Hepatic stellate cell (primary cell): ENCODE measurements around the gene PIK3CB.
"Not testable (repeated sequence)": the region's sequence is repeated elsewhere in the genome, so short reads cannot be mapped to it uniquely, and the experiment has no call there.

Experiments
- DNase-seq: peaks from one replicate; pipeline ENCODE4 v3.0.0; 2011; ENCODE audit warnings: low spot score

The PIK3CB gene

DNA sequence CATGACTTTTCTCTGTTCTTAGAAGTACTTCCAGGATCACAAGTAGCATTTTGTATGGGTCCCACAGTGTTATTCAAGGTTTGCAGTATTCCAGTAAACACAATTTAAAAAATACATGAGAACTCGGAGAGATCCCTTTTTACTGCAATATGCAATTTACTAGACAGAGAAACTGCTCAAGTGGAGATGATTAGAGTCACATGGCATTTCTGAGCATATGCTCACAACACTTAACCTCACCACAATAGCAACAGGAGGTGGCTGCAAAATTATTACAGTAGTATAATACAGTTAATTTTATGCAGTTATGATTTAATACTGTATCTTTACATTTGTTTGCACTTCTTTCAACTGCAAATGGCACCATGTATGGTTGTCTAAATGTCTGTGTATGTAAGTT is 87.5 kb downstream of the PIK3CB start:
- no peak for DNase-seq

DNA sequence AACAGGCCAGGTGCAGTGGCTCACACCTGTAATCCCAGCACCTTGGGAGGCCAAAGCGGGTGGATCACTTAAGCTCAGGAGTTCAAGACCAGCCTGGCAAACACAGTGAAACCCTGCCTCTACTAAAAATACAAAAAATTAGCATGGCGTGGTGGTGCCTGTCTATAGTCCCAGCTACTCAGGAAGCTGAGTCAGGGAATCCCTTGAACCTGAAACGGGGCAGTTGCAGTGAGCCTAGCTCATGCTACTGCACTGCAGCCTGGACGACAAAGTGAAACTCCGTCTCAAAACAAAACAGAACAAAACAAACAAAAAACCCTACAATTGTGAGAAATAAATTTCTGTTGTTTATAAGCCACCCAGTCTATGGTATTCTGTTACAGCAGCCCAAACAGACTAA is 94.7 kb downstream of the PIK3CB start:
- no peak for DNase-seq

DNA sequence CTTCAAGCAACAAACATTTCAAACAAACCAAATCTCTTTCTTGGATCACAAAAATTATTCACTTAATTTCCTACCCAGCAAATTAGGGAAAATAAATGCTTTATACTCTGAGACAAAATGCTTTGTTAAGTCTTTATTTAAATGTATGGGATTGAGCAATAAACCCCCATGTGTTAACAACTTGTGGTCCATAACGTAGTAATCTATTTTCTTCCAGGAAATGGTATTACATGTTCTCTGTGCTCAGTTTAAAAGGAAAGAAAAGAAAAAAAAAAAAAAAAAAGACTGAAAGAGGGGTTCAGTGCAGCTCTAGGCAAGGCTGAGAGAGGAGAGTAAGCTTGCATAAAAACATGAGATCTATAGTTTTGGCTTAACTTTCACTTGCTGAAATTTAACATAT is 102.3 kb downstream of the PIK3CB start:
- DNase-seq: no peak

DNA sequence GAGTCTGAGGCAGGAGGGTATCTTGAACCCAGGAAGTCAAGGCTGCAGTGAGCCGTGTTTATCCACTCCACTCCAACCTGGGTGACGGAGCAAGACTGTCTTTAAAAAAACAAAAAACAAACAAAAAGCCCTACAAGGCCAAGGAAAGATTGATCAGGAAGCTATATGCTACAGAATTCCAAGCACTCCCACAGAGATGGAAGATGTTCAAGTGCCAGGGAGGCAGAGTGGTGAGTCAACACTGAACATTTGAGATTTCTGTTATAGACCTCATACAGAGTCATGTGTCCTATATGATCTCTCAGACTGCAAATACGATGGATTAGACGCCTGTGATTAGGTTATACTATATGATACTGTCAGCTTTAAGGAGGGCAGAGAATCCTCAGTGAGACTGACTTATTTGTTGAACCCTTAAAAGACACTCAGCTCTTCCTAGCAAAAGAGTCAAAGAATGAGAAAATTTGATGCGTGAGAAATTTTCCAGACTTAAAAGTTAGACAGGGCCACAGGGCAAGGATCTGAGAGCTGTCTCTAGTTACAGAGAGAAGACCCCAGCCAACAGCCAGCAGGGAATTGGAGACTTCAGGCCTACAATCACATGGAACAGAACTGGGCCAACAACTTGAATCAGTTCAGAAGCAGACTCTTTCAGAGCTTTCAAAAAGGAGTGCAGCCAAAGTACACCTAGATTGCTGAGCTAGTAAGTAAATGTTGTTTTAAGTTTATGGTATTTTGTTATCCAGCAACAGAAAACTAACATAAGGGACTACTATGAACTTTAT is 107.6 kb downstream of the PIK3CB start:
- DNase-seq: no peak

DNA sequence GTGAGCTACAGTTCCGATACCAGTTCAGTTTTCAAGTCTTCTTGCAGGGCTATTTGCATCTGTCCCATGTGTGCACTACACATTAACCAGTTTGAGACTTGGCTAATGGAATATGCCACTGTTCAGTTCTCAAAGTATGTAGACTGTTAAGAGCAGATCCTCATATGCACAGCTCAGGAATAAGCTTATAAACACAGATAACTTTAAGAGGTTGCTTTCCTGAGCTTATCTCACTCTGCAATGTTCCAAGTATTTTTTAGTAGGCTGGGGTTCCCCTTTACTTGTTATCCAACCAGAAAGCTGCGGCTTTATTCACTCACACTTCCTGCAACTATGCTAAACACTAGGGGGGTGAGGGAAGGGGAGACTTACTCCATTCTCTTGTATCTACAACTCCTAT is 108.7 kb downstream of the PIK3CB start:
- not testable (repeated sequence) for DNase-seq

DNA sequence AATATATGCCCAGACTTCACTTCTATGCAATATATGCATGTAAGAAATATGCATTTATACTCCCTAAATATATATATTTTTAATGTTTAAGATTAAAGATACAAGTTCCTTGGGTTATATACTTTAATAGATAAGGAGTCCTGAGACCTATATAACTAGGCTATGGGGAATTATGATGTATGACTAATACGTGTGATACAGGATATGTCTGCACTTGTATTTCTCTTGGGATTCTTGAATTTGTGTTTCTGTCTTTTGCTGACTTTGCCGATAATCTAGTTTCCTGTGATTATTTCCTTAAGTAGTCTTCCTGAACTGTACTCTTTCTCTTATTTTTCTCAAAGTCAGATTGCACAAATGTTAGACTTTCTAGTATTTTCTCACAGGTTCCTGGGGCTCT is 109.6 kb downstream of the PIK3CB start:
- DNase-seq: no peak

DNA sequence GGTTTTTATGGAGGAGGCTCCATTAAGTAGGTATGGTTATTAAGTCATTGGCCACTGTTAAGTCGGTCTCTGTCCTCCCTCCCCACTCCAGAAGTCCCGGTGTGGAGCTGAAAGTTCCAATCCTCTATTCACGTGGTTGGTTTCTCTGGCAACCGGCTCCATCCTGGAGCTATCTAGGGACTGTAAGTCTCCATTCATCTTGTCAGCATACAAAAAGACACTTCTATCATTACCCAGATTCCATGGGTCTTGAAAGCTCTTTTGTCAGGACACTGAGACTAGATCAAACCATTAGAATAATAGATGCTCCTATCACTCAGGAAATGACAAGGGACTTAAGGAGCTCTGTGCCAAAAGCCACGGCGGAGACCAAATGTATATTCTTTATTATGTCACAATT is 110.3 kb downstream of the PIK3CB start:
- DNase-seq: no peak

DNA sequence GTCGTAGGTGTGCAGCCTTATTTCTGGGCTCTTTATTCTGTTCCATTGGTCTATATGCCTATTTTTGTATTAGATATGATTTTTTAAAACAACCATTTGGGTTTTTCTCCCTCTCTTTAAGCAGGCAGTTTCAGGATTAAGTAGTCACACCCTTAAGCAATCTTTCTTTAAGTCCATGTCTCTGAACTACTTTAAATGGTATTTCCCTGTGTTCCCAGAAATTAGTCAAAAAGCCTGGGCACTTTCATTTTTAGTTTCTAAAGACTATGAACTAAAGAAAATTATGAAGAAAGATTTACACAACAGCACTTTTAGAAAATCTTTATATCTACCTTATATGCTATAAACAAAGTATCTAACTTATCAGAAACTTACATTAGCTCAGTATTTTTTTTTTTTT is 115.9 kb downstream of the PIK3CB start:
- no peak for DNase-seq

DNA sequence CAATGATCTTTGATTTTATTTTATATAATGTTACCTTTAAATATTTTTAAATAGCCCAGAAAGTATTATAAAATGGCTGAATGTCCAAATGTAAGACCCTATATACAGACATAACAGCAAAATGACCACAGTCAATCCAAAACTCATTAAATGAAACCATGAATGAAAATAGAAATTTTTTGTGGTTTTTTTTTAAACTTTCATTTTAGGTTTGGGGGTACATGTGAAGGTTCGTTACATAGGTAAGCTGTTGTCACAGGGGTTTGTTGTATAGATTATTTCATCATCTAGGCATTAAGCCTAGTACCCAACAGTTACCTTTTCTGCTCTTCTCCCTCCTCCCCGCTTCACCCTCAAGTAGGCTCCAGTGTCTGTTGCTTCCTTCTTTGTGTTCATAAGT is 117.4 kb downstream of the PIK3CB start:
- DNase-seq: no peak

DNA sequence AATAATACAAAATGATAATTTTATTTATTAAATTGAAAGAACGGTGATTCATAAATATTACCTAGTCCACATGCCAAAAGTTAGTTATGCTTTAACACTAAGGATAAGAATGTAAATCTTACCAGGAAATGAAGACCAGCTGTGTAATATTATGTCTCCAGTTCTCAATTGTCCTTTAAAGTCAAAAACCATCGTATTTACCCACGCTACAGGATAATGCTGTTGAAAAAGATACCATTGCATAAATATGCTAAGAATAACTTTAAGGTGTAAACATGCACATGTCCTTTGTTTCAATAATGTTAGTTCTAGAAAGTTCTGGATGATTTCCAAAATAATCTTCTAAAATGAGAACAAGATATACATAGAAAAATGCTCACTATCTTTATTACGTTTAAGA is 122.6 kb downstream of the PIK3CB start:
- DNase-seq: no peak

DNA sequence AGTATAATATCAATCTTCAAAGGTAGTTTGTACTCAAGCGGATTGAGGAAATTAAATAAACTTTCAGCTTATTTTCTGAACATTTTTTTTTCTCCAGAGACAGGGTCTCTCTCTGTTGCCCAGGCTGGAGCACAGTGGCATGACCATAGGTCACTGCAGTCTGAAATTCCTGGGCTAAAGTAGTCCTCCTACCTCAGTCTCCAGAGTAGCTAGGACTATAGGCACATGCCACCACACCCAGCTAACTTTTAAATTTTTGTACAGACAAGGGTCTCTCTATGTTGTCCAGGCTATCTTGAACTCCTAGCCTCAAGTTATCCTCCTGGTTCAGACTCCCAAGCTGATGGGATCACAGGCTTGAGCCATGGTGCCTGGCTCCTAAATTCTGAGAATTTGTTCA is 129.1 kb downstream of the PIK3CB start:
- no peak for DNase-seq

DNA sequence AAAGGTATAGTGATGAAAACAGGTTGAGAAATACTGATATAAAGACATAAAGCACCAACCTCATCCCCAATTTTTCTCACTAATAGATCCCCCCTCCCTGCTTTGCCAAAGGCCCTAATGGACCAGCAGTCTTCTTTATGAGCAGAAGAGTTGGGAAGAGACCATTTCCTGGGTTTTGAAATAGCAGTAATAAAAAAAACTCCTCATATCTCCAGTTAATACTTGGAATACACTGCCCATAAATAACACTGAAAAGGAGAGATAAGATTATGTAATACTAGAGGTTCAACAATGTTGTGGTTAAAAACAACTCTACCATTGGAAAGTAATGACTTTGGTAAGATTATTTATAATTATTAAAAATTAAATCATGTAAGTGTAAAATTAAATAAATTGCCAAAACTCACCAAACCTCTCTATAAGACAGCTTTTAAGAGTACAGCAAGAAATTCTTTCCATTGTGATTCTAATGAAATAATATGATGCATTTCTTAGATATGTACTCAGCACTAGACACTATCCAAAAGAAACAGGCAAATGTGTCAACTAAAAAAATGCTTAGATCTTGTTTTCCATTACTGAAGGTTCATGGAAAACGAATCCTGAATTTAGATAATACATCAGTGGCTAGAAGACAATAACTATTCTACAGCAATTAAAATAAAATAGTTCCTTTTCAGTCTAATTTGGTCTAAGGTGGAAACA is 137.9 kb downstream of the PIK3CB start:
- no peak for DNase-seq

DNA sequence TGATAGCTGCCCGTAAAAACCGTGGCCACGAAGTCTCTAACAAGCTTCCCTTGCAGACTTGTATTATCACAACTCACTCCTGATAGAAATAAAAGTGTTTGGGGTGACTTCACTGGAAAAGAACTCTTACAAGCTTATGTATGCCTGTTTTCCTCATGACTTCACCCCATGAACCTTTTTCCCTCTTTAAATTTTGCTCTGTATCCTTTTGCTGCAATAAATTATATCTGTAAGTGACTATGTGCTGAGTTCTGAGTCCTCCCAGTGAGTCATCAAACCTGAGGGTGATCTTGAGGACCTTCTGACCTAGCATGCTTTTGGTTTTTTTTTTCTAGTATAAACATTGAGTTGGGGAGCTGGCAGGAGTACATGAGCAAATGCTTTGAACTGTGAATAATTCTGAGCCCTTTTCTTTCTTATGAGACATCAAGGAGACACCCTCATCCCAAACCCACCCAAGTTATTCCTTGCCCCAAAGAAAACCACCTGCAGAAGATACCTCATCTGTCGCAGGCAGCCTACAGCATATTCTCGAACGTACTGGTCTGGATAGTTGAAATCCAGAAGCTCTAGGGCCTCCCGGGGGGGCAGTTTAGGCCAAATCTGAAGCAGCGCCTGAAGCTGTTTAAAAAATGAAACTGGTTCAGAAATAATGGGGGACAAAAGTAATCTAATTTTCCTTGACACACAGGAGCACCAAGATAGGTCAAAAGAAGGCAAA is 140.3 kb downstream of the PIK3CB start:
- DNase-seq: peak; percentile 44

DNA sequence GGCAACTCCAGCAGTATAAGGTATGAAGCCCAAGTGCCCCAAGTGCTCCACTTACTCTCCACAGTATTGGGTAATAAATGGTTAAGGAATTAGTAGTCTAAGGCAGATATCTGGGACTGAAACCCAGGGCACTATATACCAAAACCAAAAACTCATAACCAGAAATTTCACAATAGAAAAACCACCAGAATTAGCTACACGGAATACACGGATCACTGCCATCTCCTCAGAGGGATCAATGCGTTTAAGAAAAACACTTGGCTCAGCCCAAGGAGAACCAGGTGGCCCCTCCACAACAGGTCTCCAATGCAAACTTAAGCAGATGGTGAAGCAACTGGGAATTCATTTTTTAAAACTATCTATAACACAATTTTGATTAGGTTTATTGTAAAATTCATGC is 142.6 kb downstream of the PIK3CB start:
- DNase-seq: no peak

DNA sequence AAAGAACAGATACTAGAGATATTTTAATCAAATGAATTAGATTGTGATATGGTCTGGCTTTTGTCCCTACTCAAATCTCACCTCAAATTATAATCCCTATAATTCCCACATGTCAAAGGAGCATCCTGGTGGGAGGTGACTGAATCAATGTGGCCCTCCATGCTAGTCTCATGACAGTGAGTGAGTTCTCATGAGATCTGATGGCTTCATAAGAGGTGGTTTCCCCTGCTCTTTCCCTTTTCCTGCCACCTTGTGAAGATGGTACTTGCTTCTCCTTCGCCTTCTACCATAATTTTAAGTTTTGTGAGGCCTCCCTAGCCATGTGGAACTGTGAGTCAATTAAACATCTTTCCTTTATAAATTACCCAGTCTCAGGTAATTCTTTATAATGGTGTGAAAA is 143.4 kb downstream of the PIK3CB start:
- no peak for DNase-seq

DNA sequence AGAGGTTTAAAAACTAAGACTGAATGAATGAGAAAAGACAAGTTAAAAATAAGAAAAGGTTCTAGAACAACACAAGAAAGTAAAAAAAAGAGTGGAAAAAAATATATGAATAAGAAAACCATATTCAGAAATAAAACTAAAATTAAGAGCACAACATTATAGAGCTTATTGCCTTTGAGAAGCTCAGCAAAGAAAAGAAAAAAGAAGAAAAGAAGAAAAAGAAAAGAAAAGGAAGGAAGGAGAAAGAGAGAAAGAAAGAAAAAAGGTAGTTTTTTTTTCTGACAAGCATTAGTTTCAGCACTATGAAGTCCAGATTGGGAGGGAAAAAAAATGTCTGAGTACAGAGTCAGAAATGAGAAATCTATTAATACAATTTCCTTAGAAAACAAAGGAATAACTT is 144.7 kb downstream of the PIK3CB start:
- no peak for DNase-seq

DNA sequence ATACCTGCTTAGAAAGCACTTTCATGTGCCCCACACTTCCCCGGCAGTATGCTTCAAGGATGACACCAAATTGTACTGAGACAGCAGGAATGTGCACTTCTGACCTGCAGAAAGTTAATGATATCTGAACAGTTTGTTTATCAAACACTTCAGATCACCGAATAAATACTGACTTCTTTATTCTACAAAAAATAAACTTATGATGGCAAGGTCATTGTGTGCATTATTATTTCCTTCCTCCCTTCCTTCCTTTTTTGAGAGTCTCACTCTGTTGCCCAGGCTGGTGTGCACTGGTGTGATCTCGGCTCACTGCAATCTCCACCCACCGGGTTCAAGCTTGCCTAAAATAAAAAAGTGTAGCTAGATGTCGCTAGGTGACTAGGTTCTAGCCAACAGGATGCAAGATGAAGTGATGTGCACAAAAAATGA is 145.8 kb downstream of the PIK3CB start:
- DNase-seq: no peak

DNA sequence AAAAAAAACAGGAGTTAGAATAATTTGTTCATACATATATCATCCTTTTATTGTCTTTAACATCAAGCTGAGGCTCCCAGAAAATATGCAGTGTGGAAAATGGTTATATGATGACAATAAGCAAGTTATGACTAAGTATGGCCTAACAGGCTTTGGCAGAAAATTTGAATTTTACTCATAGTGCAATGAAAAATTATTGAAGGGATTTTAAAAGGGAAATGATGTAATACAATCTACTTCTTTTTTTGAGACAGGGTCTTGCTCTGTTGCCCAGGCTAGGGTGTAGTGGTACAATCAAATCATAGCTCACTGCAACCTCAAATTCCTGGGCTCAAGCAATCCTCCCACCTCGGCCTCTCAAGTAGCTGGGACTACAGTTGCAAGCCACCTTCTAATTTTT is 147.5 kb downstream of the PIK3CB start:
- no peak for DNase-seq

DNA sequence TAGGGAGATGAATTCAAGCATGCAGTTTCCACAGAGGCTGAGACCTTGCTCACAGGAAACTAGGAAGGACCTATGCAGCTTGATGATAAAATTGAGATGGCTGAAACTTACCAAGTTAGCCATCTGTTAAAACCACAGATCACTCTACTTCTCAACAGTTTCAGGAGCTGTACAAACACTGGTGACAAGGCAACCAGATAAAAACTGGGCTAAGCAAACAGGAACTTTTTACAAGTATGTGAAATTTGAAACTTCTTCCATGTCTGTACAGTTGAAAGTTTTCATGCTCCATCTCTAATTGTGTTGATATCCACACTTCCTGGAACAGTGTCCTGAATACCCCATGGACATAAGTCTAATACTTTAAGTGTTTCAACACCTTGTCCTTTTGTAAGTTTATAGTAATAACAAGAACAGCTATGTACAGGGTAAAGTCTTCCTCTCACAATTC is 147.9 kb downstream of the PIK3CB start:
- DNase-seq: peak; percentile 36

DNA sequence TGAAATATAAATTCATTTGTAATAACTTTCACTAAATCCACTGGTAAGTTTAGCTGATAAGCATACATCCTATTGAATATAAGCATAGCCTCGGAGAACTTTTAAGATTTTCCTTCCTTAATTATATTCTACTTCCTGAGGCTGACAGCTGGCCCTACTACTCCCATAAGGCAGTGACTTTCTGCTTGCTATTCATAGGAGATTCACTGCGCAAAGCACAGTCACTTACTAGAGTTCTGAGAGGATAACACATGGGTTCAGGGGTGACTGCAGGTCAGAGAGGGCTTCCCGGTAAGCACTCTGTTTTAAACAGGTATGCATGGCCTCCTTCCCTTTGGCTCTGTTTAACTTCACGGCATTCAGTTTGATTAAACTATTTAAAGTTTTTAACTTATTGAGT is 150.3 kb downstream of the PIK3CB start:
- no peak for DNase-seq

DNA sequence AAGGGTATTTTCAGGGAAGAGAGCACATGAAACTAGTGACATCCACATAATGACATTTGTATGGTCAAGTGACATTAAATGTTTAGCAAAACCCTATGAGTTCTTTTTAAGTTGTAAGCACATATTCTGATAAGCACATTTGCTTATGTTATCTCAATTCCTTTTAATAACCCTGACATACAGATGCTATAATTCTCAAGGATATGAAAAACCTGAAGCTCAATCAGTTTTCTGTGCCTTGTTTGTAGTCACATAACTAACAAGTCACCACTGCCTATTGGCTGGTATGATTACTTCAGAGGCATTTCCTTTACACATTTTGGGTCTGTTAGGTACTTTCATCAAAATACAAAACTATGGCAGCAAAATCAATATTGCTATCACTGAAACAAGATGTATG is 152.1 kb downstream of the PIK3CB start:
- no peak for DNase-seq

DNA sequence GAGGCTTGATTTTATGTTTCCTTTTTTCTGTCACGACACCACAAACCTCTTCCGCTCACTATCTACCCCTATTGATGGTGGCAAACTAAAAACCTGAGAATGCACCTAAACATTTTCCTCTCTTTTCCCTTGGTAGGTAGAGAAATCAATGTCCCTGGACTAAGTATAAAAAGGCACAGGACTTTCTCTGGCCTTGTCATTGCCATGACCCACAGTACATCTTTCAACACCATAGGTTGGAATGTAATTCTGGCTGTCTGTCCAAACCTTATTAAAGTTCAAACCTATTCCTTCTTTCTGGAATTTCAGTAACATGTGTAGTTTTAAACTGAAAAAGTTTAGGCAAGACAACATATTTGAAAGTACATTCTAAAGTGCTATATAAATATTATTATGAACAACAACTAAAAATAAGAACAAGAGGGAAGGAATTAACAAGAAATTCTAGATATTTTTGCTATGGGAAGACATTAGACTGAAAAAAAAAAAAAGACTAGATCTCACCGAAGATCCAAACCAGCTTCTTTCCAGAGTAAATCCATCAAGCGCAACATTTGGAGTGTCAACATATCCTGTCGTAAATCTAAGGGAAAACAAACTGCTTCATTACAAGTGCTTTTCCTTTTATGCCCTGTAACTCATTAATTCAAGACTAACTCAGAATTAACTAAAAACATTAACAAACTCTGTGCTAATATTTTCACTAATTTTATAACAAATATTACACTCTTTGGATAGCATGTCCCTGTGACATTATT is 153.1 kb downstream of the PIK3CB start:
- DNase-seq: no peak
